ENCODE measurements around the gene ERFE.

The ERFE gene

DNA sequence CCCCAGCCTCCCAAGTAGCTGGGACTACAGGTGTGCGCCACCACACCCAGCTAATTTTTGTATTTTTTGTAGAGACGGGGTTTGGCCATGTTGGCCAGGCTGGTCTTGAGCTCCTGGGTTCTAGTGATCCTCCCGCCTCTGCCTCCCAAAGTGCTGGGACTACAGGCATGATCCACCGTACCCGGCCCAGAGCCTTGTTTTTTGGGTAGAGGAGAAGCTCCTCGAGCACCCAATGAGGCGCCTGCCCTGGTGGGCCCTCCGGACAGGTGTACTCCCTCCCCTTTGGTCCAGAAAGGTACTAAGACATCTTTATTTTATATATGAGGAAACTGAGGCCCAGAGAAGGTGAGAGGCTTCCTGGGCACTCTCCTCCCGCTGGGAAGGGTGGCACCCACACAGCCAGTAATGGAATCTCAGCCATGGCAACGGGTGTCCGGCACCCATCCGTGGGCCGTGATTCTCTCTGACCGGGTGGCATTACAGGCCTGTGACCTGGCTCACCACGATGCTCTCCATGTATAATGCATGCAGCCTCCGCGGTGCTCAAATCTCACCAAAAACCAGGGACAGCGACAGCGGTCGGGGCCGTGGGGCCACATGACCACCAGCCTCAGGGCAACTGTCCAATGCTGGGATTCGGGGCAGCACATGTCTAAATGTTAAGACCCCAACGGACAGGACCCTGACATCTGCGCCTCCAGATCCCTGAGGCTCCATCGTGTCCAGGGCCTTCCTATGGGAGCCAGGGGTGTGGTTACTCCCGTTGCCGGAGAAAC is 37.1 kb upstream of the ERFE start:
- ATAC-seq (ENCODE audit: insufficient read depth, low read depth) = no peak

DNA sequence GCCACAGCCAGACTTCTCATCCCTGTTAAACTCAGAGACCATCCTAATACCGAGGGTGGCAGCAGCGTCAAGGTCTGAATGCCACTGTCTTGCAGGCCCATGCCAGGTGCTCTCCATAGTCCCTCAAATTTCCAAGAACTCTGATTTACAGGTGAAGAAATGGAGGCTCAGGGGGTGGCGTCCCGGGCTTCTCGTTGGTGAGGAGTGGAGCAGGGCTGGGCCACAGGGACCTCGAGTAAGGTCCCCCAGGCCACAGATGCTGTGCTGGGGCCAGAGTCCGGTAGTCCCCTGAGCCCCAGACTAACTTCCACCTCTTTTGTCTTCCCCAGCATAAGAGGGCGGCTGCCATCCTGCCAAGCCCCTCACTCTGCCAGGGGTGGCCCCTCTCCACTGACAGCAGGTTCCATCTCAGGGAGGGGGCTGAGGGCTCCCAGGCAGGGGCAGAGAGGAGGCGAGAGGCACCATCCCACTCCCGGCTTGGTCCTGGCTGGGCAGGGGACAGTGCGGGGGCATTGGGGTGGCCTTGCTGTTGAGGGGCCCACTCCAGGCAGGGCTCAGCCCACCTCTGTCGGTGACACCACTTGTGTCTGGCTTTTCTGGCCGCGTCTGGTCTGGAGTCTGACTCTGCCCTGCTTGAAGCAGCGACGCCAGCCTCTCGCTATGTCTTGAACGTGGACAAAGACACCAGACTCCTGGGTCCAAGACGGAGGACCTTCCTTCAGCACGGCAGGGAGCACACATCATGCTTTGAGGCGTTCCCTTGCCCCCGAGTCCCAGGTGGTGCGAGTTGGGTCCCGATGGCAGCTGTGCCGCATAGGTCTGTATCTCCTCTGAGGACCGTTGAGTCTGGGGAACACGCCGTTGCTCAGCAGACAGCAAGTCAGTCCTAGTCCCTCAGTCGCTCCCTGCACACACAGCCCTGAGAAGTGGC is 36.2 kb upstream of the ERFE start:
- ATAC-seq (ENCODE audit: insufficient read depth, low read depth) (no peak), DNase-seq (no peak)
- TF ChIP-seq EZH2 (IDR thresholded peaks at IDR 0.05; ENCODE audit: borderline replicate concordance, low read depth, low read length, severe bottlenecking) = no peak
- TF ChIP-seq, protein P1, sequence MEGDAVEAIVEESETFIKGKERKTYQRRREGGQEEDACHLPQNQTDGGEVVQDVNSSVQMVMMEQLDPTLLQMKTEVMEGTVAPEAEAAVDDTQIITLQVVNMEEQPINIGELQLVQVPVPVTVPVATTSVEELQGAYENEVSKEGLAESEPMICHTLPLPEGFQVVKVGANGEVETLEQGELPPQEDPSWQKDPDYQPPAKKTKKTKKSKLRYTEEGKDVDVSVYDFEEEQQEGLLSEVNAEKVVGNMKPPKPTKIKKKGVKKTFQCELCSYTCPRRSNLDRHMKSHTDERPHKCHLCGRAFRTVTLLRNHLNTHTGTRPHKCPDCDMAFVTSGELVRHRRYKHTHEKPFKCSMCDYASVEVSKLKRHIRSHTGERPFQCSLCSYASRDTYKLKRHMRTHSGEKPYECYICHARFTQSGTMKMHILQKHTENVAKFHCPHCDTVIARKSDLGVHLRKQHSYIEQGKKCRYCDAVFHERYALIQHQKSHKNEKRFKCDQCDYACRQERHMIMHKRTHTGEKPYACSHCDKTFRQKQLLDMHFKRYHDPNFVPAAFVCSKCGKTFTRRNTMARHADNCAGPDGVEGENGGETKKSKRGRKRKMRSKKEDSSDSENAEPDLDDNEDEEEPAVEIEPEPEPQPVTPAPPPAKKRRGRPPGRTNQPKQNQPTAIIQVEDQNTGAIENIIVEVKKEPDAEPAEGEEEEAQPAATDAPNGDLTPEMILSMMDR (IDR thresholded peaks at IDR 0.05; ENCODE audit: borderline replicate concordance, extremely low read depth, low read length, poor library complexity, severe bottlenecking) = no peak
- H3K4me2 ChIP-seq (ENCODE audit: insufficient read depth, low read length) = no peak overlapping the region
- H4K20me1 ChIP-seq (ENCODE audit: insufficient read depth, low read length) = no peaks in the 10 kb centered on the region; the same call in 1 of the 2 replicates
- no peaks in the 10 kb centered on the region for H3K4me1 ChIP-seq (ENCODE audit: insufficient read depth, low read length)
- no peak overlapping the region for H2AFZ ChIP-seq (ENCODE audit: low read depth, low read length)
- H3K9me3 ChIP-seq (ENCODE audit: insufficient read depth, low read length, severe bottlenecking) = no peaks in the 10 kb centered on the region
- no peak overlapping the region for H3K27ac ChIP-seq (ENCODE audit: low read length)
- no peak overlapping the region for H3K9ac ChIP-seq (ENCODE audit: low read depth, low read length)
- H3K36me3 ChIP-seq (ENCODE audit: insufficient read depth, low read length) = no peaks in the 10 kb centered on the region
- H3K4me3 ChIP-seq (ENCODE audit: low read depth in 1 of 2, low read length in 2 of 2) = no peak overlapping the region
- no peaks in the 10 kb centered on the region for H3K79me2 ChIP-seq (ENCODE audit: insufficient read depth, low read length)
- peaks cover 19% of the 10 kb centered on the region for H3K27me3 ChIP-seq (ENCODE audit: insufficient read depth, low read length, poor library complexity)

More for the DNA sequence above, 37.1 kb upstream of the ERFE start:
- Histone ChIP-seq H3K4me1 (ENCODE audit: insufficient read depth, low read length) (no peaks in the 10 kb centered on the region), H2AFZ (ENCODE audit: low read depth, low read length) (no peak overlapping the region), H3K9ac (ENCODE audit: low read depth, low read length) (no peak overlapping the region), H3K27me3 (ENCODE audit: insufficient read depth, low read length, poor library complexity) (peaks cover 19% of the 10 kb centered on the region), H3K79me2 (ENCODE audit: insufficient read depth, low read length) (no peaks in the 10 kb centered on the region), H3K9me3 (ENCODE audit: insufficient read depth, low read length, severe bottlenecking) (no peaks in the 10 kb centered on the region), H3K4me2 (ENCODE audit: insufficient read depth, low read length) (no peak overlapping the region), H3K36me3 (ENCODE audit: insufficient read depth, low read length) (no peaks in the 10 kb centered on the region), H4K20me1 (ENCODE audit: insufficient read depth, low read length) (no peaks in the 10 kb centered on the region; the same call in 1 of the 2 replicates), H3K4me3 (ENCODE audit: low read depth in 1 of 2, low read length in 2 of 2) (no peak overlapping the region), H3K27ac (ENCODE audit: low read length) (no peak overlapping the region)
- no peak for DNase-seq
- no peak for TF ChIP-seq EZH2 (IDR thresholded peaks at IDR 0.05; ENCODE audit: borderline replicate concordance, low read depth, low read length, severe bottlenecking)
- TF ChIP-seq, protein P1 (IDR thresholded peaks at IDR 0.05; ENCODE audit: borderline replicate concordance, extremely low read depth, low read length, poor library complexity, severe bottlenecking) = no peak

GRCh38 chr2:238123218-238123971 is 35.4 kb upstream of the ERFE start:
- TF ChIP-seq, protein P1 (IDR thresholded peaks at IDR 0.05; ENCODE audit: borderline replicate concordance, extremely low read depth, low read length, poor library complexity, severe bottlenecking) = no peak
- TF ChIP-seq EZH2 (IDR thresholded peaks at IDR 0.05; ENCODE audit: borderline replicate concordance, low read depth, low read length, severe bottlenecking) = no peak
- peaks cover 11% of the 10 kb centered on the region for H3K27me3 ChIP-seq (ENCODE audit: insufficient read depth, low read length, poor library complexity)
- no peak overlapping the region for H3K27ac ChIP-seq (ENCODE audit: low read length)

More at GRCh38 chr2:238123218-238123971, 35.4 kb upstream of the ERFE start:
- H3K4me2 ChIP-seq (ENCODE audit: insufficient read depth, low read length) = no peak overlapping the region
- ATAC-seq (ENCODE audit: insufficient read depth, low read depth) (no peak), DNase-seq (no peak)
- H3K4me1 ChIP-seq (ENCODE audit: insufficient read depth, low read length) = no peaks in the 10 kb centered on the region
- no peak overlapping the region for H2AFZ ChIP-seq (ENCODE audit: low read depth, low read length)
- H3K9ac ChIP-seq (ENCODE audit: low read depth, low read length) = no peak overlapping the region
- H3K79me2 ChIP-seq (ENCODE audit: insufficient read depth, low read length) = no peaks in the 10 kb centered on the region
- H3K9me3 ChIP-seq (ENCODE audit: insufficient read depth, low read length, severe bottlenecking) = no peaks in the 10 kb centered on the region
- H4K20me1 ChIP-seq (ENCODE audit: insufficient read depth, low read length) = no peaks in the 10 kb centered on the region; the same call in 1 of the 2 replicates
- H3K4me3 ChIP-seq (ENCODE audit: low read depth in 1 of 2, low read length in 2 of 2) = no peak overlapping the region
- no peaks in the 10 kb centered on the region for H3K36me3 ChIP-seq (ENCODE audit: insufficient read depth, low read length)
